Activated CD8-positive, alpha-beta memory T cell treated with anti-CD3 and anti-CD28 coated beads, Interleukin-2, amount 50 U/mL, for 1 hour (primary cell): ENCODE results near the gene PPP4R3A.
A peak's percentile ranks its signal among the peaks of the same experiment; 100 is the strongest.
"Not testable (repeated sequence)": the region's sequence is repeated elsewhere in the genome, so short reads cannot be mapped to it uniquely, and the experiment has no call there.

Experiments
- DNase-seq: peaks from one replicate; pipeline ENCODE4 v3.0.0-alpha.2; 2020; ENCODE audit errors: extremely low read depth

Gene PPP4R3A

GRCh38 chr14:91510171-91511042 lies at the start of gene PPP4R3A:
Gene PPP4R3A (minus strand): TSS chr14:91510310. CDS start chr14:91509647, 663 bp downstream.
- DNase-seq = peak; percentile 81

- no peak for DNase-seq
Measured at GRCh38 chr14:91555531-91555930, 45.4 kb upstream of the PPP4R3A start.

- no peak for DNase-seq
Measured at GRCh38 chr14:91554535-91555332, 44.6 kb upstream of the PPP4R3A start.

GRCh38 chr14:91548108-91548507 lies 38.0 kb upstream of the PPP4R3A start:
- no peak for DNase-seq

GRCh38 chr14:91545946-91546716 lies 36.0 kb upstream of the PPP4R3A start:
- DNase-seq = no peak

- no peak for DNase-seq
Measured at GRCh38 chr14:91545204-91545603, 35.1 kb upstream of the PPP4R3A start.

DNA sequence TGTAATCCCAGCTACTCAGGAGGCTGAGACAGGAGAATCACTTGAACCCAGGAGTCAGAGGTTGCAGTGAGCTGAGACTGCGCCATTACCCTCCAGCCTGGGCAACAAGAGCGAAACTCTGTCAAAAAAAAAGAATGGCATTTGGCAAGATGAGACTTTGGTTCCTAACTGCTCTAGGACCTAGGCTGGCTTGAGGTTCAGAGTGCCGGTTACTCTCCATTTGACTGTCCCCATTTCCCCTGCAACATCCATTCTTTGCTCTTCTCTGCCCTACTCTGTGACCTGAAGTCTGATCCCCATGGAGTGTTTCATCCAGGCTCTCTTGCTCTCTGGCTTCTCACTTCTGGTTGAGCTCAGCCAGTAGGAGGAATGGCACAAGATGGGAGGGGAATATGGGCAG lies 26.2 kb upstream of the PPP4R3A start:
- DNase-seq = no peak

DNA sequence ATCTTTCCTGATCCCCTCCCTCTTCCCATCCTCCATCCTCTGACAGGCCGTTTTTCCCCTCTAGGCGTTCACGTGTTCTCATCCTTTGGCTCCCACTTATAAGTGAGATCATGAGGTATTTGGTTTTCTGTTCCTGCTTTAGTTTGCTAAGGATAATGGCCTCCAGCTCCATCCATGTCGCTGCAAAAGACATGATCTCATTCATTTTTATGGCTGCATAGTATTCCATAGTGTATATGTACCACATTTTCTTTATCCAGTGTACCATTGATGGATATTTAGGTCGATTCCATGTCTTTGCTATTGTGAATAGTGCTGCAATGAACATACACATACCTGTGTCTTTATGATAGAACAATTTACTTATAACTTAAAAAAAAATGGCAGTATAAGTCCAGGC lies 23.9 kb upstream of the PPP4R3A start:
- not testable (repeated sequence) for DNase-seq

DNA sequence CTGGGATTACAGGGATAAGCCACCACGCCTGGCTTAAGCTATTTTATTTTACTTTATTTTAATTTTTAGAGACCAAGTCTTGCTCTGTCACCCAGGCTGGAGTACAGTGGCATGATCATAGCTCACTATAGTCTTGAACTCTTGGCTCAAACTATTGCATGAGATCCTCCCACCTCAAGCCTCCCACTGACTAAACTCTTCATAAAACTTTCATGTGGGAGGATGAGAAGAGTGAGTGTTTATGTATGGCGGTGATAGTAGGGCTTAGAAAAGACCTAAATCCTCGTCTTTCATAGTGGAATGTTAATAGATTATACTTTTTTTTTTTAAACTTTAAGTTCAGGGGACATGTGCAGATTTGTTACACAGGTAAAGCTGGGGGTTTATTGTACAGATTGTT lies 23.5 kb upstream of the PPP4R3A start:
- no peak for DNase-seq

- no peak for DNase-seq
Measured at GRCh38 chr14:91523972-91524371, 13.9 kb upstream of the PPP4R3A start.

DNA sequence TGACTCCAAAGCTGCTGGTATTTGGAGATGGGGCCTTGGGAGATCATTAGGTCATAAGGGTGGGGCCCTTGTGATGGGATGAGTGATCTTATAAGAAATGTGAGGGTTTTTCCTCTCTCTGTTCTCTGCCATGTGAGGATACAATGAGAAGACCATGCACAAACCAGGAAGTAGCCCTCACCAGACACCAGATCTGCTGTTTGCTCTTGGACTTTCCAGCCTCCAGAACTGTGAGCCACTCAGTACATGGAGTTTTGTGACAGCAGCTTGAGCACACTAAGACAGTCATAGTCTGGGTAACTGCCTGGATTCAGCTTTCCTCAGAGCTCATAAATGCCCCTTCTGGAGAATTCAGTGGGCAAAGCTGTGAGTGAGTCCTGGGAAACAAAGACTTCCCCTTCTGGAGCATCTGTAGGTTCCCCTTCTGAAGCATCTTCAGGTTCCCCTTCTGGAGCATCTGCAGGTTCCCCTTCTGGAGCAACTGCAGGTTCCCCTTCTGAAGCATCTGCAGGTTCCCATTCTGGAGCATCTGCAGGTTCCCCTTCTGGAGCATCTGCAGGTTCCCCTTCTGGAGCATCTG lies 11.0 kb upstream of the PPP4R3A start:
- no peak for DNase-seq

- DNase-seq = no peak
Measured at GRCh38 chr14:91520138-91520537, 10.0 kb upstream of the PPP4R3A start.

DNA sequence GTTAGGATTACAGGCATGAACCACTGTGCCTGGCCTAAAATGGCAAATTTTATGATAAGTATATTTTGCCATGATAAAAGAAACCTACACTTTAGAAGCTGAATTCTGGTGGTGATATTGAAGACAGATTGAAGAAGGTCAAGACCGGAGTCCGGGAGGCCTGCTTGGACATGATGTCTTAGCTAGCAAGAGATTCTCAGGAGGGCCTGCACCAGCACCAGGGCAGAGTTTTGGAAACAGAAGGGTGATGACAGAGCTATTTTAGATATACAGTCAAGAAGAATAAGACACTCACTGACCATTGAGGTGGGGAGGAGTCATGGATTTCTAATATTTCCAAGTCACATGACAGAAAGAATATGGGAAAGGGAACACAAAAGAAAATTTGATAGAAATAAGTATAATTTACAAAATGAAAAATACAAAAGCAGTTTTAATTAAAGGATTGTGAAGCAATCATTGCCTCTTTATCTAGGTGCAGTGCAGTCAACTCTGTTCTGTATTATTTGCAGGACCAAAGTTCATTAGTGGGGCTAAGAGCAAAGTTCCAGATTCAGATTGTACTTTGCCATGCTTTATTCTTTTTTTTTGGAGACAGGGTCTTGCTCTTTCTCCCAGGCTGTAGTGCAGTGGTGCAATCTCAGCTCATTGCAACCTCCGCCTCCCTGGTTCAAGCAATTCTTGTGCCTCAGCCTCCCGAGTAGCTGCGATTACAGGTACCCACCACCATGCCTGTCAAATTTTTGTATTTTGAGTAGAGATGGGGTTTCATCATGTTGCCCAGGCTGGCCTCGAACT lies 9.3 kb upstream of the PPP4R3A start:
- no peak for DNase-seq

GRCh38 chr14:91516663-91517388 lies 6.7 kb upstream of the PPP4R3A start:
- DNase-seq = no peak

DNA sequence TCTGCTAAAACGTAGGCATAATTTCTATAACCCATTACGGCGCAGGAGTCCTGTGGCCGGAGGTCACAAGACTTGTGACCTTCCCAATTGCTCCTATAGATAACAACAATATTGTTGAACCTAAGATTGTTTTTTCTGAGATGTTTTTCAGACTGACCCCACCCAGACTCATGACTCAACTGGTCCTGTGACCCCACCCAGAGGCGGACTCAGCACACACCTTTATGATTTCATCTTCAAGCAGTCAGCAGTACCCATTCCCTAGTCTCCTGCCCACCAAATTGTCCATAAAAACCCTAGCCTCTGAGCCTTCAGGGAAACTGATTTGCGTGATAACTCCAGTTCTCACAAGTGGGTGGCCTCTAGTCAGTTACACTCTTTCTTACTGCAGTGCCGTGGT lies 5.9 kb upstream of the PPP4R3A start:
- no peak for DNase-seq

DNA sequence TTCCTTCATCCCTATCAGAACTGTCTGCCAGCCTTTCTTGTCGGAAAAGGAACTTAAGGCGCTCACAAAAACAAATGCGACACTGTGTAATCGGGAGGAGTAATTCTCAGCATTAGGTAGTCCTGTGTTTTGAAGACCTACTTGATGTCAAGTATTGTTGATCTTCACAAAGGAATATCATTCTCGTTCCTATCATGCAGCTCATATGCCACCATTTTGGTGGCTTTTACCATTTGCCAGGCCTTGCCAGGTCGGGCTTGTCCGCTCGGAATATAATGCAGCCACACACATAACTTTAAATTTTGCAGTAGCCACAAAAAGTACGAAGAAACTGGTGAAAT lies 903 bp upstream of the PPP4R3A start:
- no peak for DNase-seq

DNA sequence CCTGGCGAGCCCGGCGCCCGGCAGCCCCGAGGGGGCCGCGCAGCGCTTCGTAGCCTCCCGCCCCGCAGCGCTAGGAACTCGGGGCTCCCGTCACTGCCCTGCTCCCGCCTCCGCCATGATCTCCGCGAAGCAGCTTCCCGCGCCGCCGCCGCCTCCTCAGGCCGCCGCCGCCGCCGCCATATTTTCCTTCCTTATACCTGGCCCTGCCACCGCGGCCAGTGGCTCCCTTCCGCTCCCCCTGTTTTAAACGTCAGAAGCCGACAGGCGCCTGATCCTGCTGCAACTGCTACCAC lies 286 bp downstream of the PPP4R3A start:
- DNase-seq = peak; percentile 8

GRCh38 chr14:91509083-91509877 lies 830 bp downstream of the PPP4R3A start:
- no peak for DNase-seq

GRCh38 chr14:91508105-91508504 lies 2.0 kb downstream of the PPP4R3A start:
- no peak for DNase-seq

GRCh38 chr14:91506226-91506625 lies 3.9 kb downstream of the PPP4R3A start:
- no peak for DNase-seq
